ENCODE results near the gene NBPF12.
"Not testable (repeated sequence)": the region's sequence is repeated elsewhere in the genome, so short reads cannot be mapped to it uniquely, and the experiment has no call there.

NBPF12 gene

DNA sequence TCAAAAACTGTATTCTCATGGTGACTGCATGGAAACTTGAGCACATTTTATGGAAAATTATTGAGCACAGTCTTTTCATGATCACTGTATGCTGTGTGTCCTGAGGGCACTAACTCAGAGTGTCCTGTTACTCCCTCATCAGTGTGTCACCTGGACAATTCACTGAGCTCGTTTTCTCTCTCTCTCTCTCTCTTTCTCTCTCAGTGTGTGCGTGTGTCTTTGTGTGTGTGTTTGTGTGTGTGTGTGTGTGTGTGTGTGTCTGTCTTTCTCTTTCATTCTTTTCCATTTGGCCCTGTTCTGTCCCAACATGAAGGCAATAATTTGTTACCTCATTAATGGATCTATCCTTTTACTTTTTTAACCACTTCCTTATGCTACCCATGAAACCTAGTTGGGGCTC, 49.4 kb downstream of the NBPF12 start:
- not testable (repeated sequence) for DNase-seq

DNA sequence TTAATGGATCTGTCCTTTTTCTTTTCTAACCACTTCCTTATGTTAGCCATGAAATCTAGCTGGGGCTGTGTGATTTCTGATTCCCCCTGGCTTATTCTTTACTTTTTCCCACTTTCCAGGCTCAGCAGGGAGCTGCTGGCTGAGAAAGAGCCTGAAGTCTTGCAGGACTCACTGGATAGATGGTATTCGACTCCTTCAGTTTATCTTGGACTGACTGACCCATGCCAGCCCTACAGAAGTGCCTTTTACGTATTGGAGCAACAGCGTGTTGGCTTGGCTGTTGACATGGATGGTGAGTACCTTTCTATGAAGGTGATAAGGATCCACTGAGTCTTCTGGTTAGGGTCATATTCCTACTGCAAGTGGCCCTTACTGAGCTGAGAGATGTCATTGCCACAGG, 51.3 kb downstream of the NBPF12 start:
- not testable (repeated sequence) for DNase-seq

- not testable (repeated sequence) for DNase-seq
These were observed 70.4 kb downstream of the NBPF12 start for GRCh38 chr1:147008495-147008894.

GRCh38 chr1:147026975-147027374, 88.9 kb downstream of the NBPF12 start:
- not testable (repeated sequence) for DNase-seq

DNA sequence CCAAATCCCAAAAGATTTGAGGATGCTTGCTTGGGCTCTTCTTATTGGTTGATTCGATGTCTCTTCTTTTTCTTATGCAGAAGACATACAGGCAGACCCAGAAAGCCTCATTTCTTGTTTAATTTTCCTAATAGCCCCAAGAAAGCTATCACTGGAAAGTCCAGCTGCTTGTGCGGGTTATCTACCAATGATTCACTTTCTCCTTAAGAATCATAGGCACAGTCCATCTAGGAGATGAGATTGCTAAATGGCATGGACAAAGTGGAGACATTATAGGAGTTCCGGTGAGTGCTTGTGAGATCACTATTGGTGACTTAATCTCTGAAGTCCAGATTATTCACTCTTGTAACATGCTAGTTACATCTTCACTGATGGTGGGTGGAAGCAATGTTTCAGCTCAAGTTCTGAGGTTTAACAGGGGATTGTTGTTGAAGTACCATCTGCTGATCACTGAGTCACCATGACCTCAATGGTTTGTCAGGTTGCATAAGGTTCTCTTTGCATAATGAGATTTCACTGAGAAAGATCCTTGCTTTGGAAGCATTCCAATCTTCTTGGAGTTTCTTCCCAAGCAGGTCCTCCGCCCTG, 92.0 kb downstream of the NBPF12 start:
- not testable (repeated sequence) for DNase-seq

GRCh38 chr1:147039916-147040315, 101.8 kb downstream of the NBPF12 start:
- no peak for DNase-seq

- DNase-seq = not testable (repeated sequence)
These were observed 104.8 kb downstream of the NBPF12 start for GRCh38 chr1:147042891-147043290.

DNA sequence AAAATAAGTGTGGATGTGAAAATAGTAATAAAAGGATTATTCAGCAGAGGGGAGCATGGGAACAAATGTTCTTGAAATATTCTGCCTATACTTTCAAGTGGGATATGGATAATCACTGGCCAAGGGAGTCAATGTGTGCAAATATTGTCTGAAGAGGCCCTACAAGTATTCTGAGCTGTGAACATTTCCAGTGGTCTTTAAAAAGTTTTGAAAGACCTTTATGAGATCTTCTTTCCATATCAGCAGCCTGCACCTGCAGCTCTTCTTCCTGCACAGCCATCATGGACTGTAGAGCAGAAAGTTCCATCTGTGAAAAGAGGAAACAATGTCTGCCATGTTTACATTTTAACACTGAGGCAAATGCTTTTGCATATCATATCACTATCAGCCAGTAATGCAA, 106.4 kb downstream of the NBPF12 start:
- not testable (repeated sequence) for DNase-seq
